G401.6 (cell line): ENCODE results near the gene BRCA1.
A peak's percentile ranks its signal among the peaks of the same experiment; 100 is the strongest.
"Not testable (repeated sequence)": the region's sequence is repeated elsewhere in the genome, so short reads cannot be mapped to it uniquely, and the experiment has no call there.

Experiments
- FAIRE-seq: peaks from 2 replicates; lab custom pipeline; 2012; peaks lifted over from hg19 to GRCh38; lab: Jason Lieb, UNC

BRCA1 gene

GRCh38 chr17:43000894-43001293 lies 124.3 kb downstream of the BRCA1 start:
- FAIRE-seq = not testable (repeated sequence)

- no peak for FAIRE-seq
These were observed 126.1 kb downstream of the BRCA1 start for GRCh38 chr17:42999003-42999525.

GRCh38 chr17:42997984-42998938 lies 126.9 kb downstream of the BRCA1 start, which contains the start of gene RPL27:
Gene RPL27 (plus strand): TSS chr17:42998419. CDS start chr17:42998751, 332 bp downstream.
- peak; percentile 99 for FAIRE-seq

GRCh38 chr17:42997390-42997983 lies 127.7 kb downstream of the BRCA1 start:
- FAIRE-seq = no peak
